ENCODE data around the gene MRPL38.
A peak's percentile ranks its signal among the peaks of the same experiment; 100 is the strongest.

The MRPL38 gene

GRCh38 chr17:75904749-75905521 is at the start of gene MRPL38:
Gene MRPL38 (minus strand): TSS chr17:75904884. CDS start chr17:75904875, 9 bp downstream.
- peak; percentile 94 for DNase-seq (ENCODE audit: low spot score)

GRCh38 chr17:75950855-75951554 is 46.3 kb upstream of the MRPL38 start:
- no peak for DNase-seq (ENCODE audit: low spot score)

- no peak for DNase-seq (ENCODE audit: low spot score)
Observed at GRCh38 chr17:75950421-75950820, 45.7 kb upstream of the MRPL38 start.

- DNase-seq (ENCODE audit: low spot score), result no peak
Observed at GRCh38 chr17:75945211-75945610, 40.5 kb upstream of the MRPL38 start.

GRCh38 chr17:75943491-75943890 is 38.8 kb upstream of the MRPL38 start:
- no peak for DNase-seq (ENCODE audit: low spot score)

- no peak for DNase-seq (ENCODE audit: low spot score)
Observed at GRCh38 chr17:75942473-75942872, 37.8 kb upstream of the MRPL38 start.

- DNase-seq (ENCODE audit: low spot score), result no peak
Observed at GRCh38 chr17:75941442-75941819, 36.7 kb upstream of the MRPL38 start.

GRCh38 chr17:75940727-75941441 is 36.2 kb upstream of the MRPL38 start, which contains the start of gene FBF1:
Gene FBF1 (minus strand): TSS chr17:75941042. CDS start chr17:75938149, 2,893 bp downstream.
- DNase-seq (ENCODE audit: low spot score), result peak; percentile 95

GRCh38 chr17:75937652-75938051 is 33.0 kb upstream of the MRPL38 start:
- DNase-seq (ENCODE audit: low spot score), result no peak

- no peak for DNase-seq (ENCODE audit: low spot score)
Observed at GRCh38 chr17:75933808-75934207, 29.1 kb upstream of the MRPL38 start.

GRCh38 chr17:75932852-75933251 is 28.2 kb upstream of the MRPL38 start:
- no peak for DNase-seq (ENCODE audit: low spot score)

- no peak for DNase-seq (ENCODE audit: low spot score)
Observed at GRCh38 chr17:75931062-75931461, 26.4 kb upstream of the MRPL38 start.

GRCh38 chr17:75927286-75927922 is 22.7 kb upstream of the MRPL38 start:
- DNase-seq (ENCODE audit: low spot score), result peak; percentile 26

GRCh38 chr17:75926456-75926855 is 21.8 kb upstream of the MRPL38 start:
- DNase-seq (ENCODE audit: low spot score), result no peak

GRCh38 chr17:75925912-75926311 is 21.2 kb upstream of the MRPL38 start:
- no peak for DNase-seq (ENCODE audit: low spot score)

GRCh38 chr17:75925103-75925502 is 20.4 kb upstream of the MRPL38 start:
- DNase-seq (ENCODE audit: low spot score), result no peak

GRCh38 chr17:75922963-75923874 is 18.5 kb upstream of the MRPL38 start:
- no peak for DNase-seq (ENCODE audit: low spot score)

GRCh38 chr17:75922173-75922961 is 17.7 kb upstream of the MRPL38 start:
- DNase-seq (ENCODE audit: low spot score), result no peak

GRCh38 chr17:75921596-75921995 is 16.9 kb upstream of the MRPL38 start:
- DNase-seq (ENCODE audit: low spot score), result no peak

- peak; percentile 72 for DNase-seq (ENCODE audit: low spot score)
Observed at GRCh38 chr17:75920045-75920560, 15.4 kb upstream of the MRPL38 start.
